SK-N-SH (cell line): Measurements from ENCODE around the gene IPO4. TPM values are rescaled to one million over a fixed set of nuclear protein-coding genes. Genes with fewer than 3 reads are reported as not detected.

Experiments used
- CTCF ChIA-PET: fragments of 300-600, 350-600 bp; formaldehyde crosslinking; extraction: SDS; loops from one replicate; lab custom pipeline; 2021; lab: Yijun Ruan, JAX
- POLR2A ChIA-PET: fragments of 350-600 bp; sonication (Branson Sonifier 250); formaldehyde crosslinking; extraction: SDS; loops from one replicate; lab custom pipeline; 2020; ENCODE audit warnings: antibody characterized with exemption, inconsistent platforms; lab: Yijun Ruan, JAX
- DNase-seq: peaks from one replicate; pipeline ENCODE4 v3.0.0; 2012
- H2AFZ ChIP-seq: fragments of 200-600 bp; sonication (generic); 2 replicates; pipeline ENCODE4 v1.8.1; 2016; ENCODE audit warnings: antibody characterized with exemption, mild to moderate bottlenecking, low read depth
- H3F3A ChIP-seq: fragments of 200-600 bp; sonication (generic); replicated peaks from 2 replicates; pipeline ENCODE3; 2016; ENCODE audit warnings: antibody characterized with exemption, mild to moderate bottlenecking; ENCODE audit not compliant: insufficient read depth
- H3K27ac ChIP-seq, 2 experiments: fragments of 200-500 bp in 1 of 2; fragments of 200-600 bp in 1 of 2; sonication (Bioruptor generic) in 1 of 2; sonication (generic), shearing (Covaris generic) in 1 of 2; 2 replicates each; pipeline versions ENCODE4 v1.5.1 to v1.6.1; 2014 to 2016; ENCODE audit warnings: low read depth in 2 of 2, inconsistent platforms in 1 of 2, low read length in 1 of 2, mild to moderate bottlenecking in 1 of 2, mixed read lengths in 1 of 2
- H3K27me3 ChIP-seq: fragments of 200-600 bp; sonication (generic), shearing (Covaris generic); 2 replicates; pipeline ENCODE4 v1.6.1; 2016; ENCODE audit warnings: mixed run types; ENCODE audit not compliant: insufficient read depth
- H3K36me3 ChIP-seq, 2 experiments: fragments of 200-500 bp in 1 of 2; fragments of 200-600 bp in 1 of 2; sonication (Bioruptor generic) in 1 of 2; sonication (generic) in 1 of 2; replicated peaks in 1 of 2; 2 replicates each; pipeline versions ENCODE3 to v1.5.1; 2014 to 2016; ENCODE audit warnings: low read length in 1 of 2, mild to moderate bottlenecking in 1 of 2; ENCODE audit not compliant: insufficient read depth in 2 of 2, control insufficient read depth in 1 of 2
- H3K4me1 ChIP-seq, 2 experiments: fragments of 200-500 bp in 1 of 2; fragments of 200-600 bp in 1 of 2; sonication (Bioruptor generic) in 1 of 2; sonication (generic), shearing (Covaris generic) in 1 of 2; 2 replicates each; pipeline versions ENCODE4 v1.5.1 to v1.6.1; 2014 to 2016; ENCODE audit warnings: low read depth in 1 of 2, low read length in 1 of 2, mixed run types in 1 of 2; ENCODE audit not compliant: insufficient read depth in 2 of 2, control insufficient read depth in 1 of 2
- H3K4me2 ChIP-seq: fragments of 200-600 bp; sonication (generic), shearing (Covaris generic); 2 replicates; pipeline ENCODE4 v1.6.1; 2017; ENCODE audit warnings: mixed run types
- H3K4me3 ChIP-seq, 2 experiments: fragments of 200-500 bp in 1 of 2; fragments of 200-600 bp in 1 of 2; sonication (Bioruptor generic) in 1 of 2; sonication (generic), shearing (Covaris generic) in 1 of 2; 2 replicates each; pipeline versions ENCODE4 v1.5.1 to v1.8.1; 2014 to 2016; ENCODE audit warnings: low read depth in 2 of 2, inconsistent platforms in 1 of 2, low read length in 1 of 2, mild to moderate bottlenecking in 1 of 2, mixed read lengths in 1 of 2, moderate library complexity in 1 of 2
- H3K79me2 ChIP-seq: fragments of 200-600 bp; sonication (generic); 2 replicates; pipeline ENCODE4 v1.8.1; 2017; ENCODE audit warnings: mild to moderate bottlenecking; ENCODE audit not compliant: insufficient read depth
- H3K9ac ChIP-seq: fragments of 200-600 bp; sonication (generic); 2 replicates; pipeline ENCODE4 v1.6.1; 2017; ENCODE audit warnings: mixed run types
- H3K9me2 ChIP-seq: fragments of 200-600 bp; sonication (generic); 2 replicates; pipeline ENCODE4 v1.6.1; 2017; ENCODE audit warnings: mixed run types
- H3K9me3 ChIP-seq: fragments of 200-600 bp; sonication (generic); 2 replicates; pipeline ENCODE4 v1.6.1; 2017; ENCODE audit warnings: mixed run types, mild to moderate bottlenecking, moderate library complexity
- H4K20me1 ChIP-seq: fragments of 200-600 bp; sonication (generic); 2 replicates; pipeline ENCODE4 v1.6.1; 2017; ENCODE audit warnings: mild to moderate bottlenecking, mixed run types; ENCODE audit not compliant: insufficient read depth
- CHD2 ChIP-seq: fragments of 150-350 bp; IDR thresholded peaks from 2 replicates; pipeline ENCODE4 v1.6.1; 2018; ENCODE audit warnings: low read length; ENCODE audit not compliant: partially characterized antibody
- ELF1 ChIP-seq: IDR thresholded peaks from 2 replicates; pipeline ENCODE4 v1.4.0; 2012
- EP300 ChIP-seq, 2 experiments: IDR thresholded peaks; 2 replicates each; pipeline versions ENCODE4 v1.4.0 to v1.6.1; 2012; ENCODE audit warnings: borderline replicate concordance in 1 of 2, low read depth in 1 of 2, low read length in 1 of 2
- FOSL2 ChIP-seq: IDR thresholded peaks from 2 replicates; pipeline ENCODE4 v1.4.0; 2012; ENCODE audit warnings: low read depth, mild to moderate bottlenecking, moderate library complexity, borderline replicate concordance
- FOXJ3 ChIP-seq: sonication (generic); formaldehyde crosslinking; IDR thresholded peaks from 2 replicates; pipeline ENCODE4 v1.5.1; 2020; ENCODE audit warnings: mild to moderate bottlenecking, missing genetic modification reagents
- GABPA ChIP-seq: IDR thresholded peaks from 2 replicates; pipeline ENCODE4 v1.4.0; 2012; ENCODE audit warnings: low read depth, mild to moderate bottlenecking
- IRF3 ChIP-seq: fragments of 150-350 bp; IDR thresholded peaks from 2 replicates; pipeline ENCODE4 v1.6.1; 2016; ENCODE audit warnings: mild to moderate bottlenecking, low read depth, low read length
- JUND ChIP-seq: IDR thresholded peaks from 2 replicates; pipeline ENCODE4 v1.4.0; 2012
- MAX ChIP-seq: IDR thresholded peaks from 2 replicates; pipeline ENCODE4 v1.4.0; 2012; ENCODE audit warnings: low read depth
- MEF2A ChIP-seq: IDR thresholded peaks from 2 replicates; pipeline ENCODE4 v1.4.0; 2012; ENCODE audit warnings: low read depth, borderline replicate concordance
- MXI1 ChIP-seq: IDR thresholded peaks from 2 replicates; pipeline ENCODE4 v1.6.1; 2012; ENCODE audit warnings: mild to moderate bottlenecking, low read depth, low read length, improper control_type of control experiment
- NFIC ChIP-seq: IDR thresholded peaks from 2 replicates; pipeline ENCODE4 v1.4.0; 2012; ENCODE audit warnings: borderline replicate concordance
- NRF1 ChIP-seq: IDR thresholded peaks from 2 replicates; pipeline ENCODE4 v1.6.1; 2012; ENCODE audit warnings: low read depth, mild to moderate bottlenecking, low read length
- POLR2AphosphoS5 ChIP-seq: IDR thresholded peaks from 2 replicates; pipeline ENCODE4 v1.6.1; 2012; ENCODE audit warnings: low read depth, low read length
- REST ChIP-seq: IDR thresholded peaks from 2 replicates; pipeline ENCODE4 v1.6.1; 2012; ENCODE audit warnings: mild to moderate bottlenecking, low read depth, low read length, moderate library complexity
- SIN3A ChIP-seq: IDR thresholded peaks from 2 replicates; pipeline ENCODE4 v1.6.1; 2012; ENCODE audit warnings: low read depth, mild to moderate bottlenecking, low read length, moderate library complexity, borderline replicate concordance
- TAF1 ChIP-seq: IDR thresholded peaks from 2 replicates; pipeline ENCODE4 v1.6.1; 2012; ENCODE audit warnings: low read depth, mild to moderate bottlenecking, low read length, moderate library complexity, borderline replicate concordance
- TCF12 ChIP-seq: IDR thresholded peaks from 2 replicates; pipeline ENCODE4 v1.4.0; 2012
- TEAD4 ChIP-seq: IDR thresholded peaks from 2 replicates; pipeline ENCODE4 v1.4.0; 2012; ENCODE audit warnings: mild to moderate bottlenecking, borderline replicate concordance; ENCODE audit not compliant: insufficient read depth
- USF1 ChIP-seq: IDR thresholded peaks from 2 replicates; pipeline ENCODE4 v1.4.0; 2012; ENCODE audit warnings: low read depth, borderline replicate concordance
- USF2 ChIP-seq: fragments of 150-350 bp; IDR thresholded peaks from 2 replicates; pipeline ENCODE4 v1.6.1; 2017; ENCODE audit warnings: antibody characterized with exemption, low read length, low read depth, borderline replicate concordance
- YY1 ChIP-seq: IDR thresholded peaks from 2 replicates; pipeline ENCODE4 v1.4.0; 2012; ENCODE audit warnings: low read depth, mild to moderate bottlenecking
- ZBTB33 ChIP-seq: IDR thresholded peaks from 2 replicates; pipeline ENCODE4 v1.4.0; 2012; ENCODE audit warnings: low read depth, borderline replicate concordance
- WGBS: methylation state at CpG from one replicate; pipeline ENCODE4 v1.1.6; 2017; ENCODE audit warnings: low lambda C conversion rate; 5-methylcytosine and 5-hydroxymethylcytosine counted together
- polyA plus RNA-seq, 3 experiments: library from polyadenylated mRNA; depleted of rRNA; stranded (reverse); fragments of >200 nt; gene quantifications; 2 replicates each; pipeline ENCODE4 v1.2.3, GENCODE V29; 2012

IPO4 gene
- polyA plus RNA-seq, 1 of the 3 experiments (the other 2 are of a cell fraction) = 61.3 TPM

GRCh38 chr14:24212924-24213865 lies 24.6 kb upstream of the IPO4 start, which contains the start of gene CHMP4A:
TSS of gene CHMP4A (minus strand) at chr14:24213488. CDS start at chr14:24213439, 49 bp downstream.
- POLR2A ChIA-PET = interaction anchor here (0.8 to 2.0 kb wide), 8 partner anchors 10 to 67 kb away, joined by 3 to 15 read pairs (median 5); partner anchors contain the start of genes IPO4, PSME2, RABGGTA and RNF31
- H3K4me2 ChIP-seq = peak within 1 kb of the TSS; percentile 78
- TF ChIP-seq SIN3A (no peak), FOXJ3 (CRISPR knock-in tag) (no peak), ELF1 (peak; percentile 98), MAX (peak; percentile 54; the same call in 1 of the 2 replicates), GABPA (peak; percentile 58), MEF2A (no peak), MXI1 (peak; percentile 79), EP300 (IDR thresholded peaks at IDR 0.05; ENCODE audit: borderline replicate concordance in 1 of 2, low read depth in 1 of 2, low read length in 1 of 2) (no peak), NFIC (0 out of 2 replicates have a peak, but pooled peaks have one; percentile 5), FOSL2 (no peak; the same call in 1 of the 2 replicates), USF2 (peak; percentile 91), TEAD4 (no peak), YY1 (peak; percentile 74), POLR2AphosphoS5 (peak; percentile 95), TAF1 (peak; percentile 41), NRF1 (no peak), JUND (peak; percentile 40; the same call in 1 of the 2 replicates), TCF12 (peak; percentile 41; the same call in 1 of the 2 replicates), ZBTB33 (peak; percentile 94), IRF3 (peak; percentile 21; the same call in 1 of the 2 replicates), USF1 (peak; percentile 96), CHD2 (peak; percentile 98), REST (no peak)

More at GRCh38 chr14:24212924-24213865, 24.6 kb upstream of the IPO4 start, which contains the start of gene CHMP4A:
- Histone ChIP-seq H3K36me3 (peaks cover 24 to 48% of the 10 kb centered on the region in 2 experiments), H3K9me2 (no peaks in the 10 kb centered on the region), H3K4me3 (peak within 1 kb of the TSS; percentile 73 to 80), H3K27ac (peak within 1 kb of the TSS; percentile 93 to 96), H3K9me3 (no peaks in the 10 kb centered on the region), H2AFZ (peak within 1 kb of the TSS; percentile 79), H3F3A (peaks cover 26% of the 10 kb centered on the region), H4K20me1 (no peaks in the 10 kb centered on the region), H3K27me3 (no peaks in the 10 kb centered on the region), H3K4me1 (peaks cover 9 to 17% of the 10 kb centered on the region in 2 experiments; a peak in 3 of 4 replicates), H3K79me2 (peaks cover 39% of the 10 kb centered on the region), H3K9ac (peak within 1 kb of the TSS; percentile 98)
- peak; percentile 94 for DNase-seq
- CTCF ChIA-PET = interaction anchor here (0.8 to 3.8 kb wide), 9 partner anchors 18 to 223 kb away, joined by 3 to 20 read pairs (median 4); partner anchors contain the start of genes CIDEB, TINF2 and TM9SF1
- WGBS = under 1% methylated on average over 37 of the region's 53 CpGs
